PC-9 (cell line): ENCODE results near the gene STARD7. TPM values are rescaled to one million over a fixed set of nuclear protein-coding genes. Genes with fewer than 3 reads are reported as not detected.

Experiments
- BruUV-seq: library from RNA; stranded (reverse); fragments of 400-500 nt; replicated peaks from 2 replicates; lab custom pipeline; 2021; lab: Mats Ljungman, UMichigan
- CTCF ChIA-PET: fragments of 300-600 bp; sonication (Branson Sonifier 250); formaldehyde crosslinking; loops from one replicate; lab custom pipeline; 2022; ENCODE audit warnings: antibody characterized with exemption; lab: Charles Lee
- POLR2A ChIA-PET: fragments of 300-600 bp; sonication (Branson Sonifier 250); formaldehyde crosslinking; loops from one replicate; lab custom pipeline; 2022; ENCODE audit warnings: antibody characterized with exemption; ENCODE audit not compliant: unreplicated experiment; lab: Charles Lee
- DNase-seq, 2 experiments: peaks; one replicate each; pipeline versions ENCODE4 v3.0.0 to v3.0.0-alpha.2; 2015 to 2022; ENCODE audit warnings: mixed read lengths in 1 of 2
- H2AFZ ChIP-seq: fragments of 200-600 bp; sonication (generic); 2 replicates; pipeline ENCODE4 v1.8.1; 2017; ENCODE audit warnings: antibody characterized with exemption
- H3F3A ChIP-seq: fragments of 200-600 bp; sonication (generic); 2 replicates; pipeline ENCODE4 v1.8.1; 2017; ENCODE audit warnings: antibody characterized with exemption, mild to moderate bottlenecking, low read depth; ENCODE audit not compliant: insufficient read depth
- H3K27ac ChIP-seq: fragments of 200-600 bp; sonication (generic); 2 replicates; pipeline ENCODE4 v1.6.1; 2016; ENCODE audit warnings: mixed run types
- H3K27me3 ChIP-seq: fragments of 200-600 bp; sonication (generic); 2 replicates; pipeline ENCODE4 v1.6.1; 2016; ENCODE audit warnings: low read depth, mixed run types; ENCODE audit not compliant: insufficient read depth
- H3K36me3 ChIP-seq: fragments of 200-600 bp; sonication (generic); 2 replicates; pipeline ENCODE4 v1.6.1; 2016; ENCODE audit warnings: low read depth, mixed run types
- H3K4me1 ChIP-seq: fragments of 200-600 bp; sonication (generic); replicated peaks from 2 replicates; pipeline ENCODE4 v1.6.1; 2016; ENCODE audit warnings: mixed run types; ENCODE audit not compliant: insufficient read depth
- H3K4me2 ChIP-seq: fragments of 200-600 bp; sonication (generic); 2 replicates; pipeline ENCODE4 v1.6.1; 2017; ENCODE audit warnings: mixed run types
- H3K4me3 ChIP-seq: fragments of 200-600 bp; sonication (generic); 2 replicates; pipeline ENCODE4 v1.6.1; 2016; ENCODE audit warnings: mixed run types
- H3K79me2 ChIP-seq: fragments of 200-600 bp; sonication (generic); 2 replicates; pipeline ENCODE4 v1.6.1; 2017; ENCODE audit warnings: low read depth, mixed run types
- H3K9me2 ChIP-seq: fragments of 200-600 bp; sonication (generic); 2 replicates; pipeline ENCODE4 v1.8.1; 2017; ENCODE audit warnings: mild to moderate bottlenecking; ENCODE audit not compliant: insufficient read depth
- H3K9me3 ChIP-seq: fragments of 200-600 bp; sonication (generic); 2 replicates; pipeline ENCODE4 v1.8.1; 2016; ENCODE audit warnings: low read depth; ENCODE audit not compliant: insufficient read depth
- H4K20me1 ChIP-seq: fragments of 200-600 bp; sonication (generic); 2 replicates; pipeline ENCODE4 v1.8.1; 2017; ENCODE audit not compliant: insufficient read depth
- CTCF ChIP-seq: fragments of 200-600 bp; sonication (generic); conservative IDR thresholded peaks from 2 replicates; pipeline ENCODE4 v1.6.1; 2017; ENCODE audit warnings: mixed run types, antibody characterized with exemption, mild to moderate bottlenecking, moderate library complexity
- EZH2 ChIP-seq: fragments of 200-600 bp; sonication (generic); IDR thresholded peaks from 2 replicates; pipeline ENCODE4 v1.8.0; 2017; ENCODE audit warnings: antibody characterized with exemption, low read depth
- intact Hi-C: fragments of 100-400 bp; cut with micrococcal nuclease; formaldehyde crosslinking; loops from one replicate; pipeline ENCODE4 v1.10.0; 2022; ENCODE audit not compliant: unreplicated experiment
- total RNA-seq: library from RNA; stranded (reverse); gene quantifications from 2 replicates; pipeline ENCODE4 v1.2.3, GENCODE V29; 2021

STARD7 gene
- total RNA-seq, 1 experiment from 2014 or later, result 189 TPM

- Histone ChIP-seq H2AFZ (no peak overlapping the region), H3K9me2 (no peaks in the 10 kb centered on the region), H3K79me2 (peaks cover 42% of the 10 kb centered on the region), H3K36me3 (peaks cover 56% of the 10 kb centered on the region), H3F3A (peaks cover 14% of the 10 kb centered on the region), H3K4me3 (no peak overlapping the region), H3K4me1 (no peaks in the 10 kb centered on the region), H3K9me3 (no peaks in the 10 kb centered on the region), H3K4me2 (no peak overlapping the region), H3K27ac (no peak overlapping the region), H4K20me1 (peaks cover 63% of the 10 kb centered on the region), H3K27me3 (no peaks in the 10 kb centered on the region)
- no peak for DNase-seq
- BruUV-seq, result TSS peak; percentile 3
- TF ChIP-seq CTCF, result no peak
- TF ChIP-seq EZH2, result no peak
- intact Hi-C loops, result loop anchor here (5.0 kb wide), 1 partner anchor 365 kb away; no protein-coding TSS in a partner anchor
- ChIA-PET CTCF (no interaction called here), POLR2A (no interaction called here)
These were observed 16.5 kb downstream of the STARD7 start for GRCh38 chr2:96191937-96192670.

GRCh38 chr2:96188821-96189526 lies 19.7 kb downstream of the STARD7 start:
- POLR2A ChIA-PET, result interaction anchor here (0.6 kb wide), 1 partner anchor 20 kb away, joined by 3 read pairs; the partner anchor contains the start of gene STARD7
- CTCF ChIA-PET, result no interaction called here
- H3K9me2 ChIP-seq, result no peaks in the 10 kb centered on the region
- intact Hi-C loops, result no loop called here
- H4K20me1 ChIP-seq, result peaks cover 39% of the 10 kb centered on the region
- H3K4me1 ChIP-seq, result no peaks in the 10 kb centered on the region
- BruUV-seq, result no TSS peak
- TF ChIP-seq EZH2 (no peak), CTCF (no peak)
- peaks cover 11% of the 10 kb centered on the region for H3K79me2 ChIP-seq
- H3K27me3 ChIP-seq, result no peaks in the 10 kb centered on the region
- H3K9me3 ChIP-seq, result no peaks in the 10 kb centered on the region
- no peak overlapping the region for H3K27ac ChIP-seq
- no peak overlapping the region for H2AFZ ChIP-seq
- H3F3A ChIP-seq, result peaks cover 33% of the 10 kb centered on the region
- no peak overlapping the region for H3K4me3 ChIP-seq
- no peak overlapping the region for H3K4me2 ChIP-seq
- no peak for DNase-seq
- H3K36me3 ChIP-seq, result peaks cover 55% of the 10 kb centered on the region

GRCh38 chr2:96186562-96186961 lies 22.1 kb downstream of the STARD7 start:
- no peak for TF ChIP-seq EZH2
- TF ChIP-seq CTCF, result no peak
- ChIA-PET CTCF (no interaction called here), POLR2A (no interaction called here)

More at GRCh38 chr2:96186562-96186961, 22.1 kb downstream of the STARD7 start:
- H3K9me3 ChIP-seq, result no peaks in the 10 kb centered on the region
- H3K4me1 ChIP-seq, result no peaks in the 10 kb centered on the region
- DNase-seq, result no peak
- no peak overlapping the region for H2AFZ ChIP-seq
- H3K27ac ChIP-seq, result no peak overlapping the region
- H3K36me3 ChIP-seq, result peaks cover 32% of the 10 kb centered on the region
- H4K20me1 ChIP-seq, result peaks cover 18% of the 10 kb centered on the region
- no peaks in the 10 kb centered on the region; the same call in 1 of the 2 replicates for H3K79me2 ChIP-seq
- H3F3A ChIP-seq, result peaks cover 50% of the 10 kb centered on the region
- H3K4me3 ChIP-seq, result no peak overlapping the region
- H3K9me2 ChIP-seq, result no peaks in the 10 kb centered on the region
- H3K4me2 ChIP-seq, result no peak overlapping the region
- no peaks in the 10 kb centered on the region for H3K27me3 ChIP-seq
- no TSS peak for BruUV-seq
- intact Hi-C loops, result no loop called here
